T-cell (primary cell): ENCODE results near the gene TSPAN3. TPM values are rescaled to one million over a fixed set of nuclear protein-coding genes. Genes with fewer than 3 reads are reported as not detected.

ENCODE experiments used
- ATAC-seq, 4 experiments: fragments of 200-7000 bp in 3 of 4; fragments of 150-1000 bp in 1 of 4; cut with Tn5 transposase; replicated peaks in 1 of 4; 1 replicate in 3 of 4; 2 replicates in 1 of 4; pipeline ENCODE4 v1.10.0; 2021; ENCODE audit warnings: moderate library complexity in 3 of 4, mild to moderate bottlenecking in 2 of 4, moderate number of reproducible peaks in 1 of 4
- CTCF ChIA-PET, 2 donors: fragments of 300-600 bp; sonication (Branson Sonifier 250); formaldehyde crosslinking; loops; one replicate each; lab custom pipeline; 2022; ENCODE audit warnings: antibody characterized with exemption in 2 of 2; lab: Charles Lee
- POLR2A ChIA-PET, 2 donors: fragments of 300-600 bp; sonication (Branson Sonifier 250); formaldehyde crosslinking; loops; one replicate each; lab custom pipeline; 2022; ENCODE audit warnings: antibody characterized with exemption in 2 of 2; lab: Charles Lee
- DNase-seq, 35 experiments: peaks; one replicate each; pipeline versions ENCODE4 v3.0.0 to v3.0.0-alpha.2; 2013 to 2023
- H3K27ac ChIP-seq: one replicate; pipeline ENCODE4 v1.5.1; 2013; ENCODE audit warnings: low read length
- H3K27me3 ChIP-seq, 2 experiments: replicated peaks in 1 of 2; 1 replicate in 1 of 2; 2 replicates in 1 of 2; pipeline versions ENCODE4 v1.6.1 to v1.7.0; 2013; ENCODE audit warnings: low read length in 1 of 2, mixed read lengths in 1 of 2; ENCODE audit not compliant: control insufficient read depth in 2 of 2, insufficient read depth in 2 of 2; ENCODE audit errors: extremely low read depth in 1 of 2
- H3K36me3 ChIP-seq, 2 donors: 1 replicate in 1 of 2; 2 replicates in 1 of 2; pipeline versions ENCODE4 v1.6.1 to v1.7.0; 2013; ENCODE audit warnings: low read length in 1 of 2; ENCODE audit not compliant: control insufficient read depth in 2 of 2, insufficient read depth in 1 of 2; ENCODE audit errors: extremely low read depth in 1 of 2
- H3K4me1 ChIP-seq, 2 experiments: 1 replicate in 1 of 2; 2 replicates in 1 of 2; pipeline versions ENCODE4 v1.6.1 to v1.7.0; 2013; ENCODE audit warnings: low read length in 2 of 2, mixed read lengths in 1 of 2; ENCODE audit not compliant: insufficient read depth in 2 of 2, control insufficient read depth in 1 of 2; ENCODE audit errors: extremely low read depth in 1 of 2
- H3K4me3 ChIP-seq, 2 donors: 1 replicate in 1 of 2; 2 replicates in 1 of 2; pipeline versions ENCODE4 v1.5.1 to v1.7.0; 2013; ENCODE audit warnings: mild to moderate bottlenecking in 2 of 2, low read length in 1 of 2, moderate library complexity in 1 of 2; ENCODE audit not compliant: control insufficient read depth in 1 of 2; ENCODE audit errors: extremely low read depth in 1 of 2
- H3K9me3 ChIP-seq: 2 replicates; pipeline ENCODE4 v1.7.0; 2013
- H3K27ac Mint-ChIP-seq, 2 donors: one replicate each; pipeline ENCODE4 v1.8.0; 2020 to 2021; ENCODE audit warnings: mild to moderate bottlenecking in 2 of 2, mixed read lengths in 2 of 2
- H3K27me3 Mint-ChIP-seq, 2 donors: one replicate each; pipeline ENCODE4 v1.8.0; 2021 to 2022; ENCODE audit warnings: mixed read lengths in 2 of 2
- H3K36me3 Mint-ChIP-seq: one replicate; pipeline ENCODE4 v1.8.0; 2021; ENCODE audit warnings: mixed read lengths
- H3K4me1 Mint-ChIP-seq, 3 donors: one replicate each; pipeline ENCODE4 v1.8.0; 2020 to 2022; ENCODE audit warnings: mixed read lengths in 3 of 3, mild to moderate bottlenecking in 1 of 3
- H3K4me3 Mint-ChIP-seq, 3 donors: one replicate each; pipeline ENCODE4 v1.8.0; 2020 to 2022; ENCODE audit warnings: mild to moderate bottlenecking in 3 of 3, mixed read lengths in 3 of 3, moderate library complexity in 3 of 3
- H3K9me3 Mint-ChIP-seq, 3 donors: one replicate each; pipeline ENCODE4 v1.8.0; 2020 to 2022; ENCODE audit warnings: mixed read lengths in 3 of 3
- WGBS: methylation state at CpG from one replicate; pipeline ENCODE4 v1.1.5; 2013; ENCODE audit warnings: missing lambda C conversion rate; ENCODE audit not compliant: insufficient coverage; 5-methylcytosine and 5-hydroxymethylcytosine counted together
- total RNA-seq, 35 experiments: library from RNA in 6 of 35; stranded (reverse) in 6 of 35; fragments of 120-200 nt in 1 of 35; gene quantifications; one replicate each; pipeline versions ENCODE4 v1.2.1 to v1.2.4 and lab custom pipeline; 2013 to 2026

The TSPAN3 gene
- total RNA-seq, 5 donors from 2014 or later (not counting 1 experiment from before 2014, with no cell fraction given), result 12.7 to 26.3 (median 25.0) TPM

DNA sequence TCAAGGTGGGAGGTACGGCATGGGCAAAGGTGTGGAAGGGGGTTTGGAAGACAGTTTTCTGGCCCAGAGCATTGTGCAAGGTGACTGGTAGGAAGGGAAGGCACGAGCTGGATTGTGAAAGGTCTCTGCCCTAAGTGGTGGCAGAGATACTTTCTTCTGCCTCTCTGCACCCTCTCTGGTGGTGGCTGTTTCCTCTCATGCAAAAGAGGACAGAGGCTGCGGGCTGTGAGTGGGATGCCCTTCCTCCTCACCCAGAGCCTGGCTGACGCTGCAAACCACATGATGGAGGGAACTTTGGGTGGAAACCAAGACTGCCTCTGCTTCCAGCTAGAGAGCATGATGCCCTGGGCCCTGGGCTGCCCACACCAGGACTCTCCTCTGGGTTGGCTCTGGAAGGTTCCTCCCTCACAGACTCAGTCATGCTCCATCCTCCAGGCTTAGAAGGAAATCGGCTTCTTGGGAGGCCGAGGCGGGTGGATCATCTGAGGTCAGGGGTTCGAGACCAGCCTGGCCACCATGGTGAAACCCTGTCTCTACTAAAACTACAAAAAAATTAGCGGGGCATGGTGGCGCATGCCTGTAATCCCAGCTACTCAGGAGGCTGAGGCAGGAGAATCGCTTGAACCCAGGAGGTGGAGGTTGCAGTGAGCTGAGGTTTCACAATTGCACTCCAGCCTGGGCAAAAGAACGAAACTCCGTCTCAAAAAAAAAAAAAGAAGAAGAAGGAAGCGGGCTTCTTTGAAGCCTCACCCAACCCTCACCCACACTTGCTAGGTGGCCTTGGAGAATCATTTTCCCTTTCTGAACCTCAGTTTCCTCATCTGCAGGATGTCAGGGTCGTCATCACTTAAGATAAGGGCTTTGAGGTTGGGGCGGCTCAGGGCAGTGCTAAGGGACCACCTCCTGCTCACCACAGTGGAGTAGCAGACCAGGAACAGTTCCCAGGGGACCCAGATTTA, 67.7 kb downstream of the TSPAN3 start:
- CTCF ChIA-PET, result interaction anchor here in 1 of 2 donors (1.0 to 2.6 kb wide), 2 partner anchors 10 to 20 kb away, joined by 3 to 9 read pairs; no protein-coding TSS in a partner anchor
- H3K9me3 Mint-ChIP-seq, result peaks cover 0 to 4% (median 0%) of the 10 kb centered on the region in 3 donors
- peak; percentile 91 to 94 (median 92) for ATAC-seq
- WGBS, result 5% methylated on average over 4 of the region's 16 CpGs
- peak overlapping the region; percentile 93 to 98 for H3K27ac Mint-ChIP-seq
- peak overlapping the region; percentile 63 to 82 (median 66) for H3K4me3 Mint-ChIP-seq
- no peaks in the 10 kb centered on the region for H3K27me3 Mint-ChIP-seq
- Histone ChIP-seq H3K36me3 (peaks cover 5 to 45% of the 10 kb centered on the region in 2 donors), H3K27me3 (no peaks in the 10 kb centered on the region), H3K9me3 (no peaks in the 10 kb centered on the region), H3K4me1 (peaks cover 38 to 87% of the 10 kb centered on the region in 2 experiments), H3K27ac (peak overlapping the region; percentile 67), H3K4me3 (peak overlapping the region; percentile 5 to 16)
- H3K4me1 Mint-ChIP-seq, result peaks cover 76 to 94% (median 89%) of the 10 kb centered on the region in 3 donors
- POLR2A ChIA-PET, result no interaction called here
- DNase-seq, result peak; percentile 40 to 84 (median 67)
- H3K36me3 Mint-ChIP-seq, result peaks cover 20% of the 10 kb centered on the region

GRCh38 chr15:77002436-77002835, 68.5 kb downstream of the TSPAN3 start:
- peaks cover 0 to 4% (median 0%) of the 10 kb centered on the region in 3 donors for H3K9me3 Mint-ChIP-seq
- H3K4me1 Mint-ChIP-seq, result peaks cover 84 to 96% (median 90%) of the 10 kb centered on the region in 3 donors
- DNase-seq (no peak), ATAC-seq (no peak)
- WGBS, result 23% methylated on average over 4 of the region's 7 CpGs
- no peaks in the 10 kb centered on the region for H3K27me3 ChIP-seq
- H3K27me3 Mint-ChIP-seq, result no peaks in the 10 kb centered on the region
- peaks cover 2 to 39% of the 10 kb centered on the region in 2 donors for H3K36me3 ChIP-seq
- ChIA-PET CTCF (interaction anchor here in 1 of 2 donors (1.0 kb wide), 1 partner anchor 10 kb away, joined by 3 read pairs; no protein-coding TSS in a partner anchor), POLR2A (no interaction called here)
- H3K27ac ChIP-seq, result peak overlapping the region; percentile 67
- peak overlapping the region; percentile 63 to 82 (median 66) for H3K4me3 Mint-ChIP-seq
- no peaks in the 10 kb centered on the region for H3K9me3 ChIP-seq
- H3K36me3 Mint-ChIP-seq, result peaks cover 20% of the 10 kb centered on the region
- peak overlapping the region; percentile 93 to 98 for H3K27ac Mint-ChIP-seq
- H3K4me1 ChIP-seq, result peaks cover 42 to 87% of the 10 kb centered on the region in 2 experiments
- peak overlapping the region; percentile 16 to 27 for H3K4me3 ChIP-seq

- Histone ChIP-seq H3K27me3 (no peaks in the 10 kb centered on the region), H3K9me3 (no peaks in the 10 kb centered on the region), H3K36me3 (peaks cover 2 to 36% of the 10 kb centered on the region in 2 donors), H3K27ac (peak overlapping the region; percentile 67), H3K4me3 (no peak overlapping the region), H3K4me1 (peaks cover 46 to 87% of the 10 kb centered on the region in 2 experiments)
- Mint-ChIP-seq H3K9me3 (peaks cover 0 to 4% (median 0%) of the 10 kb centered on the region in 3 donors), H3K27me3 (no peaks in the 10 kb centered on the region), H3K36me3 (peaks cover 20% of the 10 kb centered on the region), H3K4me3 (peak overlapping the region in 2 of 3 donors; percentile 13 to 82), H3K4me1 (peaks cover 89 to 97% (median 91%) of the 10 kb centered on the region in 3 donors), H3K27ac (peak overlapping the region; percentile 93 to 98)
- 31% methylated on average over 2 of the region's 4 CpGs for WGBS
- DNase-seq (no peak), ATAC-seq (no peak)
- CTCF ChIA-PET, result no interaction called here
- POLR2A ChIA-PET, result no interaction called here
Measured at GRCh38 chr15:77001966-77002365, 68.9 kb downstream of the TSPAN3 start.

- Mint-ChIP-seq H3K4me3 (peak overlapping the region in 2 of 3 donors; percentile 10 to 82), H3K4me1 (peaks cover 86 to 96% (median 89%) of the 10 kb centered on the region in 3 donors), H3K27me3 (no peaks in the 10 kb centered on the region), H3K9me3 (peaks cover 0 to 4% (median 0%) of the 10 kb centered on the region in 3 donors), H3K36me3 (peaks cover 20% of the 10 kb centered on the region), H3K27ac (peak overlapping the region; percentile 88 to 89)
- Histone ChIP-seq H3K9me3 (no peaks in the 10 kb centered on the region), H3K4me3 (no peak overlapping the region), H3K36me3 (peaks cover 2 to 31% of the 10 kb centered on the region in 2 donors), H3K27me3 (no peaks in the 10 kb centered on the region), H3K4me1 (peaks cover 48 to 90% of the 10 kb centered on the region in 2 experiments), H3K27ac (peak overlapping the region; percentile 67)
- 53% methylated on average over 3 of the region's 4 CpGs for WGBS
- ATAC-seq (no peak), DNase-seq (no peak)
- CTCF ChIA-PET, result no interaction called here
- POLR2A ChIA-PET, result no interaction called here
Measured at GRCh38 chr15:77001351-77001750, 69.6 kb downstream of the TSPAN3 start.

- peak overlapping the region in 1 of 3 donors; percentile 17 for H3K4me3 Mint-ChIP-seq
- DNase-seq, result no peak
Measured at GRCh38 chr15:76999996-77000395, 70.9 kb downstream of the TSPAN3 start.

More at GRCh38 chr15:76999996-77000395, 70.9 kb downstream of the TSPAN3 start:
- no CpG with 5 or more reads among the region's 2 CpGs for whole genome bisulfite sequencing
- H3K4me3 ChIP-seq, result no peak overlapping the region
- Mint-ChIP-seq H3K9me3 (peaks cover 0 to 4% (median 0%) of the 10 kb centered on the region in 3 donors), H3K27ac (peak overlapping the region; percentile 71), H3K4me1 (peaks cover 74 to 90% (median 87%) of the 10 kb centered on the region in 3 donors), H3K27me3 (no peaks in the 10 kb centered on the region), H3K36me3 (peaks cover 20% of the 10 kb centered on the region)
- peak overlapping the region; percentile 88 for H3K27ac ChIP-seq
- no peaks in the 10 kb centered on the region for H3K27me3 ChIP-seq
- CTCF ChIA-PET, result no interaction called here
- no peaks in the 10 kb centered on the region for H3K9me3 ChIP-seq
- POLR2A ChIA-PET, result no interaction called here
- ATAC-seq, result no peak
- peaks cover 2 to 31% of the 10 kb centered on the region in 2 donors for H3K36me3 ChIP-seq
- H3K4me1 ChIP-seq, result peaks cover 50 to 96% of the 10 kb centered on the region in 2 experiments
